Measurements from ENCODE around the gene ARSJ.

The ARSJ gene

DNA sequence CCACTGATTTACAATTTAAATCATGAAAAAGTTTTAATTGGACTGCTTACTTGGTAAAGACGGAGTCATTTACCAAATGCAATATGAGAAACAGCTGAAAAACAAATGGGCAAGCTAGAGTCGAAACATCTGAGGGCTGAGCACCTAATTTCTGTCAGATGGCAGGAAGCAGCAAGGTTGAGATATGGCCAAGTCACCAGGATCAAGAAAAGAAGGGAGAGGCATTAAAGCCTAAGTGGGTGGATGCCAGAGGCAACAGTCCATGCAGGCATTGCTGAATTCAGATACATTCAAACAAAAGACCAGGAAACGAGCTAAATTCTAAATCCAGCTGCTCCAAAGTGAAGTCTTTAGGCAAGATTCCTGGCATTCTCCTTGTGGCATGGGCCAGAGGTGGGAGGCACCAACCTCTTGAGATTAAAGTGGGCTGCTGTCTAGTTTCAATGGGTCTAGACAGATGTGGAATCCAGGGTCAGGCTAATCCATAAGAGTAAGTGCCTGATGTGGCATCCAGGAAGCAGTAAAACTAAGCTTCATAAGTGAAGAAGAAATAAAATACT is 8.0 kb upstream of the ARSJ start:
- no peak for DNase-seq (ENCODE audit: low spot score)

DNA sequence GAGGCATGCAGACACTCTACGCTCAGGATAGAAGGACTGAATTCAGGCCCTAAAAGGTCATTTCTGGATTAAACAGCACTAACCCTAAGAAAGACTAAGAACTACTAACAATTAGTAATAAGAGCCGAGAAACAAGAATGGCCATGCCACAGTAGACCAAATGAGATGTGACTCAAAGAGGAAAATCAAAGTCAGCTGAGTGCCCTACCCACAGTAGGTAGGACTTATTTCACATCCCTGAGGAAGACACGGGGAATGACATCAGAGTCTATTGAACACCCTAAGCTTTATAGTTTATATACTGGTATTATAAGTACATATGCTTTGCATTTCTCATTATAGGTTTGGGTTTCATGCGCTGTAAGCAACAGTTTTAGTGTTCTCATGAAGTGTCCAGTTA is 2.7 kb upstream of the ARSJ start:
- no peak for DNase-seq (ENCODE audit: low spot score)

DNA sequence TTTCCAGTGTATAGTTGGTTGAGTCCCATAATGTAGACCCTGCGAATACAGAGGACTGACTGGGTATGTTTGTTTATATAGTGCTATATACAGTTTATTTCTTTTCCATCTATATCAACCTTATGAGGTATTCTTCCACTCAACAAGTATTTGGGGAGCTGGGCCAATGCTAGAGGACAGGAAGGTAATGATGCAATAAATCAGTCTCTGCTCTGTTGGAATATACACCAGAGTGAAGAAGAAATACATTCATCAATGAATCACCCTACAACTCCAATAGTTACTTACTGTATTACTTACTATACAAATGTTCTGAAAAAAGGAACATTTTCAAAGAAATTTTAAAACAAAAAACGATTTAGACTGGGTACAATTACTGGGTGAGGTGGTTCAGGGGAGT is 2.1 kb upstream of the ARSJ start:
- no peak for DNase-seq (ENCODE audit: low spot score)

DNA sequence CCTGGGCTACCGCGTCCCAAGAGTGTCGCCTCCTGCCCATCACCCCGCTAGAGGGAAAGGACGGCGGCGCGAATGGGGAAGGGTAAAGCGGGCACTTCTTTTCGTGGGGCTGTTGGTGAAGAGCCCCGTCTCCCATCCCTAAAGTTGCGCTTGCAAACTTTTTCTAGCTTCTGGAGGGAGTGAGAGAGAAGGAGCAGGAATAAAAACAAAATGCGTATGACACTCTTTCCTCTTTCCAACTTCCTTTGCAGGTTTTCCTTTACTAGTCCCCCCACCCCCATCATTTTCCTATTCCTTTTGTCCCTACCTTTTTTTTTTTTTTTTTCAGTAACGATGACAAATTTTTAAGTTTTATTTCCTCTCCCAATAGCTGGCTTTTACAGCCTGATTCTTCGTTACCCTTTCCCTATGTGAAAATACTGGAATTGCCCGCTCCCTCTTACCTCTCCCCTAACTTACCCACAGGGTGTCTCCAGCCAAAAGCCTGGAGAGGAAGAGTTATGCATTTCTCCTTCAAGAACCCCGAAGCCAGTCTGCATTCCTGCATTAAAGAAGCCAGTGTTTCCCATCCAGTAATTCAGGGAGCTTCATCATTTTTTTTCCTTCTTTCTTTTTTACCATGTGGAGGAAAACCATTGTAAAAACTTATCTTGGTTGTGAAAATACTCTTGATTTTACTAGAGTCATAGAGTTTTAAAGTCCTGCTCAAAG is 613 bp upstream of the ARSJ start:
- no peak for DNase-seq (ENCODE audit: low spot score)

DNA sequence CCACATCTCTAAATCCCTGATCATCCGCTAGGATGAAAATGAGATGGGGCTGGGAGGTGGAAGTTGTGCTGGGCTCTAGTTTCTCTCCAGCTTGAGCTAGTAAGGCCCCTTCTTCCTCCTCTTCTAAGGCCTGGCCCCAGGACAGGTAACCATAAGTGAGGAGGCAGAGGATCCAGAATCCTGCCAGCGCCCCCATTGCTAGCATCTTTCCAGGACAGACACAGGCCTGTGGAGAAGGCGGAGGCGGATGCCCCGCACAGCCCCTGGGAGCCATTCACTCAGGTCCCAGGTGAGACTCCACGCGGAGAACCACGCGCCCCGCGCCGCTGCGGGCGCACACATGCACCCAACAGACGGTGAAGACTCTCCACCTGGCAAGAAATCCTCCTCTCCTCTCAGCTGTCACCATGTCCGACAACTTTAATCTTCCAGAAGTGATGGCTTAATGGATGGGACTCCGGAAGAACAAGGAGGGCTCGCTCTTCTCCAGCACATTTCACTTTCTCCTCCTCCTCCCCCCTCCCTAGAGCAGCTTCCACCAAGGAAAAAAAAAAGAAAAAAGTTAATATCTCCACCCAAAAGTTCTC is 793 bp downstream of the ARSJ start:
- DNase-seq (ENCODE audit: low spot score): no peak

DNA sequence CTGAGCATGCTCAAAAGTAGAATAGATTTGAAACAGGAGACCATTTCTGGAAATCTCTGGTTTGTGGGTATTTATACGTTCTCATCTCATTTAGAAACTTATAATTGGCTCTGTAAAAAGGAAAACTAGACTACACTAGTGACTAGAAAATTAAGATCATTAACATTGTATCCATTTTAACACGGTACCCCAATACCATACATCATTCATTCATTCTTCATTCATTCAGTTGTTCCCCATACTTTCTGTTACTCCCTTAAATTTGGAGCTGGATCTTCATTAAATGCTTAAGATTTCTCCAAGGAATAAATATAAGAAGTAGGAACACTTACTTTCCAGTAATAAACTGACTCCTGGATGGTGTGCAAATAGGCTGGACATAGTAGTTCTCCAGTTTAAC is 1.3 kb downstream of the ARSJ start:
- no peak for DNase-seq (ENCODE audit: low spot score)

DNA sequence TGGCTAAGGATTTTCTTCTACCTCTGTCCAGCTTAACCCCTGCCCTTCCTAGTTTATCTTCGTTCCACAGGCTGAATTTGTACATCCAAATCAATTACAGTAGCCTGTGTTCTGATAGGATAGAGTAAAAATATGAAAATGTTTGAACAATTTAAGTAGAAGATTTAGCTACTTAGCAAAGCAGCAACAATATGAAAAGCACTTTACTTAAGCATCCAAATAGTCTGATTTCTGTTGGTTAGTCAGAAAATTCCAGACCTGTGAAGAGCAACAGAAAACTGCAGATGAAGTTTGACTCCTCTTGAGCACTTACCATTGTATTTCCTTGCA is 2.0 kb downstream of the ARSJ start:
- no peak for DNase-seq (ENCODE audit: low spot score)

DNA sequence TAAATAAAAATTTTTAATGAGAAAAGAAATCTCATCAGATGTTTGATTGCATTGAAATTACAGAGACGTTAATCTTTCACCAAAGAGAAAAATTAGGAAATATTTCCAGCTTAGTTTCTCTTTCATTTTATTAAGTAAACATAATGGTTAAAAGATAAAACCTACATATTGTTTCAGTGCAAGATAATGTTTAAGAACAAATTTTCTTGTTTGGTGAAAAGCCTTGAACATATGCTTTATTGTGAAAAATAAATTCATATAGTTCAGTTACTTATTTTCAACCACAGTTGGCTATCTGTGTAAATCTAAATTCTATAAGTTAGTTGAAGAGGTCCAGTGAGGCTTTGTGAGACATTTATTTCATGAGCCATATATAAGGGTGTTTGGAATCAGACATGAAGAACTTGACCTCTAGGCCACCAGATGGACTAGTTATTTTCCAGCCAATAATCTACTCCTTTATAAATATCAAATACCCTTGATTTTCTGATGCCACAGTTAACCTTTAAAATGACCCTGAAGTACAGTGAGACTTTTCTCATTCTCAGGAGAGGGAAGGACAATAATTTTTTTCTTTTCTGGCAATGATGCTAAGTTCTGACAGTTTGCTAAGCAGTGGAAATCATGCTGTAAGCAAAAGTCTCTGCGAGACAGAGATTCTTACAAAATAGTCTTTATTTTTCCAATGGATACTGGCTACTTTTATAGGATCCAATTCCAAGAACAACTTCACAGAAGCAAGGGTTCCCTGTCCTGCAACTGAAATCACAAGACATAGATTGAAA is 2.5 kb downstream of the ARSJ start:
- no peak for DNase-seq (ENCODE audit: low spot score)

DNA sequence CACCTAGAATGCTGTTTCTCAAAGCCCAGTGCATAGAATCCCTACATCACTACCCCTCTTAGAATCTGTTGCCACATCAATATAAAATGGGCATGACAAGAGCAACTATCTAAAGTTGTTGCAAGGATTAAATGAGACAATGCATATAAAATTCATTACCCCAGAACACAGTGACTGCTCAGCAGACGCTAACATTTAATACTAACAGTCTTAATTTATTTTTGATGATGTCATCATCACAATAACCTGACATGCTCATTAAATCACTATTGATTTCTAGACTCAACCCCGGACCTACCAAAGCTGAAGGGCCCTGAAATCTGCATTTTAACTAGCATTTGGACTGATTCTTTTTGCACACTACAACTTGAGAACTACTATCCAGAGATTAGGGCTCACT is 3.9 kb downstream of the ARSJ start:
- no peak for DNase-seq (ENCODE audit: low spot score)

DNA sequence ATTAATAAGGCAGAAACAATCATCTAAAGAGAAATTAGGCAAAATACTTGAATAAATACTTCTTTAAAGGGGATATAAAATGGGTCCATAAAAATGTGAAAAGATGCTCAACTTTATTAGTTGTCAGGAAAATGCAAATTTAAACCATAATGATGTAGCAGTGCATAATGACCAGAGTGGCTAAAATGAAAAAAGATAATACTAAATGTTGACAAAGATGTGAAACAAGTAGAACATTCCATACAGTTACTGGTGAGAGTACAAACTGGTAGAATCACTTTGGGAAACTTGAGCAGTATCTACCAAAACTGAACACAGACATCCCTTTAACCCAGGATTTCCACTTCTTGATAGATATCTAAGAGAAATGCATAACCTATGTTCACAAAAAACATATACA is 5.0 kb downstream of the ARSJ start:
- DNase-seq (ENCODE audit: low spot score): no peak

DNA sequence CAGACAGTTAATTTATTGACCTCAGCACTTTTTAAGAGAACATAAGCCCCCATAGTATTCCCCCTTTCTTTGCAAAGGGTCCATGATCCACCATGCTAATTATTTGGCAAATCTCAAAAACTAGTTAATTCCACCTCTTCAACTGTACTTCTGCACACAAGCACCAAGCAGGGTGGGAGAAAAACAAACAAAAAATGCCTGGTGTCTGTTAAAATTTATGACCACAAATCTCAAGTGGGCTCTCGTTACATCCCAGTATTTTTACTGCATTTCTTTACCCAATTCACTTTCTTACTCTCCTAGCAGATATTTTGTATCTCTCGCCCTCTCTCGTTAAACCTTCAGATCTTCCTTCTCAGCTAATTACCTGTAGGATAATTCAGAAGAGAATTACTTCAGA is 6.1 kb downstream of the ARSJ start:
- DNase-seq (ENCODE audit: low spot score): no peak

DNA sequence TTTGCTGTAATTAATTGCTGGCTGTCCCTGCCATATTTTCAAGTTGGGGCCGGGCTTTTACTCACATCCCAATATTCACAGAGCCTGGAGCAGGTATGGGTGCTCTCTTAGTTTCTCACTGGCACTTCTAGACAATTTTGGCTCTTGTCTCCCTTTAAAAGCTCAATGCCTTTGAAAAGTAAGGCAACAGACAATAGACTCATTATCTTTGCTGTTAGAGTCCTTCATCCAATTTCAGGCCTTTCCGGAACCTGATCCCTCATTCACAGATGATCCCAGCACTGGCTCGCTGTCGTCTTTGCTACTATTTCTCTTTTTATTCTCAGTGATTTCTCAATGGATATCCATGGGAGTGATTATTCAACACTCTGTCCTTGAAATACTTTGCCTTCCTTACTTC is 6.7 kb downstream of the ARSJ start:
- no peak for DNase-seq (ENCODE audit: low spot score)

DNA sequence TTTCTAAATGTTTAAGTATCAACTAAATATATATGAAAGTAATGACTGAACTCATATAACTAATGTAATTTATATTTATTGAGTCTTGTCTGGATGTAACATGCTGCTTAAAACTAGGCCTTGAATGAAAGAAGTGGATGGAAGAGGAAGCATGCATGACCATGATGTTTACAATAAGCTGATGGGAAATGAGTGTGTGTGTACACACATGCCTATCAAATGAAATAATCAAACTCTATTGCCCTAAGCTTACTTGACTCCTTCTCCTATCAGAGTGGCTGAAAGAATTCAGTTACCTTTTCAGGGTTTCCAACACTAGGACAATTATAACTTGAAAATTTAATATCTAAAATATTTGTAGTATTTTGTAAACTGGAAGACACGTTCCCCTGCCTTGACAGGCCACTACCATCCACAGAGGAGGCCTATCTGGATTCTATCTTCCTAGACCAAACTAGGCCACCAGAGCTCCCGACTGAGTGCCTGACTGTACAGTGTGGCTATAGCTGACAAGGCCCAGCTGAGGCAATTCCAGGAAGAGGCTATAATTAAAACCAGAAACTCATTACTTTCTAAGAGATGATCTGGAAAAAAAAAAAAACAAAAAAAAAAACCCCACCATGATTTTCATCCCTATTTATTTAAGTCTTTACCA is 7.6 kb downstream of the ARSJ start:
- DNase-seq (ENCODE audit: low spot score): no peak

DNA sequence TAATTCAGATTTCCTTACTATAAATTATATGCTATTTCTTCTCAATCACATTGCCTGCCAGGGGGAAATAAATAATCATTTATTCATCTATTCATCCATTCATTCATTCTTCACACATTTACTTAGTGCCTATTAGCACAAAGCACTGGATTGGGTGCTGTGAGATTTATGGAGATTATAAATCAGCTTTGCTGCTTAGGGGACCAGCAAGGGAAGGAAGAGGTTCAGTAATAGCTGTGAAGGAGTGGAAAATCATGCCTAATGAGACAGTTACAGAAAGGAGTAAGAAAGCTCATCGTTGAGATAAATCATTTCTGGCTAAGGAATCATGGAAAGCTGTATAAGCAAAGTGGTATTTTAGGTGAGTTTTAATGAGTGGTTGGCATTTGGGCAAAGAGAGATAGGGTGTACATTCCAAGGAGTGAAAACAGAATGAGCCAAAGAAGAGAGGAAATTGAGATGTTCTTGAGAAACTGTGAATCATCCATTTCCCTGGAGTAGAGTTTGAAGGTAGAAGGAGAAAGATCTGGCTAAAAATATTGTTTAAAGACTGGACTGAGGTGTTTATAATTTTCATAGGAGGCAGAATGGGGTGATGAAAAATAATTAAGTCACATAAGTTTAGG is 9.6 kb downstream of the ARSJ start:
- no peak for DNase-seq (ENCODE audit: low spot score)

DNA sequence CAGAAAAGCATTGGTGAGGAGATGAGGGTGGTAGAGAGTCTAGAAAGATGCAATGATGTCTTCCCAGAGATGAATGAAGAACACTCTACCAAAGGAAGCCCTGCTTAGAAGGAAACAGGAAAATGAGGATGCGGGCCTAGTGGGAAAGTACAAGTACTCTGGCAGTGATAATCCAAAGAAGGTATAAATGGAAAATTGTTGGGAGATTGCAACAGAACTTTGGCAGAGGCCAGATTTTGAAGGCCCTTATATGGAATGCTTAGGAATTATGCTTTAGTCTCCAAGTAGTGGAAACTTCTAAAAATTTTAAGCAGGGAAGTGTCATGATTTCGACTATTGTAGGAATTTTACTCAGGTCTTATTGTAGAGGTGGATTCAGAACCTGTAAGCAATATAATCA is 11.0 kb downstream of the ARSJ start:
- DNase-seq (ENCODE audit: low spot score): no peak

DNA sequence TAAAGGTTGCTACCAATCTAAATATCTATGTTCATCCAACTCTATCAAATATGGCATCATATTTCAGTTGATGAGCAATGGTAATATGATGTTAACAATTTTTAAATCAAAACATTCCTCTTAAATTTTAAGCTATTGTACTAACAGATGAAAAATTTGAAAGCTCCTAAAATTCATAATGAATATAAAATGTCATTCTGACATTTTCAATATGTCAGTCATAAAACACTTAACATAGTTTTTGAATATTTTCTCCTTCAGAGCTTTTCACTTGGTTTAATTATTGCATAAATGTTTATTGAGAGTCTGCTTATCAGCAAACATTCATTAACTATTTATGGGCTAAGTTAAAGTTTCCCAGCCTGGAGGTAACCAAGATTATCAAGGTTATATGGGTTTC is 11.8 kb downstream of the ARSJ start:
- no peak for DNase-seq (ENCODE audit: low spot score)

DNA sequence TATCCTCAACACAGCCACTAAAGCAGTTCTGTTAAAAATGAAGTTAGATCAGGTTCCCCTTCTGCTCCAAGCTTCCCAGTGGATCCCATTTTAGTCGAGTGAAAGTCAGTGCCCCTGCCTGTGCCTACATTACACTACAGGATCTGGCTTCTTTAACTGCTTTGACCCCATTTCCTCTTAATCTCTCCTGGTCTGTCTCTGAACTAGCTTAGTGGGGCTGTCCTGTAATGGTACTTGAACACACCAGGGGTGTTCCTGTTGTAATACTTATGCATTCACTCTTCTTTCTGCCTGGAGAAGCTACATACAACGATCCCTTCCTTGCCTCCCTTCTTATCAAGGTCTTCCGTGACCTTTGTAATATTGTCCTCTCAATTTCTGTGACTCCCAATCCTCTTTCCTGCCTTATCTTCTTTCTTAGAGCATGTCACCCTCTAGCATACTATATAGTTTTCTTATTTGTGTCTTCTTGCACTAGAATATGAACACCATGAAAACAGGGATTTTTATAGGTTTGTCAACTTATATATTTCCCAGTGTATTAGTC is 16.7 kb downstream of the ARSJ start:
- DNase-seq (ENCODE audit: low spot score): no peak

DNA sequence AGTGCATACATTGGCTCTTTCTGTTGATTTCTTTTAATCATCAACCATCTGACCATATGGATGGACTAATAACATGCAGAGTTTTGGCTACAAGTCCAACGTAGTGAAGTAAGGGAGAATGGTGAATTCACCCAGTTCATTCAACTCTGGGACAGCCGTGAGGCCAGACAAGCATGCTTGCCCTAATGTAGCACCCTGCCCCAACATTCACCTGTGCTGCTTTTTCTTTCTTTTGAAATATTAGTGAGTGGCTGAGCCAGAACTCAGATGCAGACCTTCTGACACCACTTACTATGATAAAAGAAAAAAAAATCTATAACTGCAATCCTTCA is 17.5 kb downstream of the ARSJ start:
- DNase-seq (ENCODE audit: low spot score): no peak

DNA sequence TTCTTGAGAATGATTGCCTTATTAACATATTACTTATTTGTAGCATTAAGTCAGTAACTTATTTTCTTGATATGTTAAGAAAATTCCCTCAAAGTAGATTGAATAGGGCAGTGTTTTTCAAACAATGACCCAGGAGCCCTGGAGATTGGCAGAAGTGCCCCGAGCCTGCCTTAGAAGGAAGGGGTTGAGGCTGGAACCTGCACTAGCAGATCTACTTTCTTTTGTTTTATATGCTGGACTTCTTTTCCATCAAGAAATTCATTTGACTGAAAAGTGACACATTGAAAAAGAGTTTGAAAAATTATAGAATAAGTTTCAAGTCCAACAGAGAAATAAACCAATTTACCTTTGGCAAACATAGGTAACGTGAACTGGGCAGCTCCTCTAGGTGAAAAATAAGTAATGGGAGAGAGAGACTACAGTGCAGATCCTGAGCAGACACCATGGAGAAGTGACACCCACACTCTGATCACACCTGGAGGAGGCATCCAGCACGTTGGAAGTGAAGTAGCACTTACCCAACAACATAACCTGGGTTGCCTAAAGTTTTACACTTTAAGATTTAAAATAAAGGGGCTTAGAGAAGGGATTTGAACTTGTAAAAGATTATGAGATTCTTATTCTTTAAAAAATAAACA is 18.6 kb downstream of the ARSJ start:
- no peak for DNase-seq (ENCODE audit: low spot score)

DNA sequence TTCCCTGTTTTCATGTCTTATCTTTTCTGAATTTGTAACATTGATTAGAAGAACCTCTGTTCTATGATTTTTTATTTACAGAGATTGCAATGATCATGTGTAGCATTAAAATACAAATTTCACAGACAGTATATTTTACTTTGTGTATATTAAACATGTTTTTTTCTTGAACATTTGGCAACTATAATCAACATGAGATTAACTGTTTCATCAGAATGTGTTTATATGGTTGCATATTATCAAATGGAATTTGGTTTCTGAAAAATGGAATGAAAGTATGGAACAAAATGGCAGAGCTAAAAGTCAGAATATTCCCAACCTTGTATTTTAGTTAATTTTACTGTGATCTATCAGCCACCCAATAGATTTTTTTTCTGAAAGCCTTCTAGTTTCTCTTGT is 19.9 kb downstream of the ARSJ start:
- no peak for DNase-seq (ENCODE audit: low spot score)

DNA sequence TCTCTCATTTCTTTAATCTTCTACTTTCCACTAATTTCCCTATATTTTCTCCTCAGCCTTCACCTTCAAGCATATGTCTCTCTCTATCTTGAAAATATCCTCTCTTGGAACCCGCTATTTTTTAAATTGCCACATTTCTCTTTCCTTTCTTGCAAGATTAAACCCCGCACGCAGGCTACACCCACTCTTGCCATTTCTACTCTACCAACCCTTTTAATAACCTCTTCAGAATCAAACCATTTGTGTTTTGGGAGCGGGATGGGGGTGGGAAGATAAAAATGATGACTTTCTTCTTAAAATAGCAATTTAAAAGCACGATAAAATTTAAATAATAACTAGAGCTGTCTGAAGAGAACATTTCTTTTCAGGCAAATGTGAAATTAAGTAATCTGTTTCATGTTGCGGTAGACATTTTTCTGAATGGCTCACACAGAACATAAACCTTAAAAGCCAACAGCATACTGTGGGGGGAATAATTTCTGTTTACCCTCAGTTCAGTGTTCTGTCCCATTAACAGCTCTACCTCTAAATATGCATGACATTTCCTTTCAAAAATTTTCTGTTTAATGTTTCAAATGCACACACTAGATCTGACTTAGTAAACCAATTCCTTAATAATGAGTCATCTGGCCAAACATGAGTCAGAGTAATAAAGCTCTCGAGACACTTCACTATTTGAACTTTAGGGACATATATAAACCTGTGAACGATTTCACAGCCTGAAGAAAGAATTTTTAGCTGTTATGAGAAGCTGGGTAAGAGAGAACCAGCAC is 20.5 kb downstream of the ARSJ start:
- DNase-seq (ENCODE audit: low spot score): no peak

Data from pons (tissue), 1 donor.